NCI-H345 treated with DMSO at 0.1 percent for 48 hours (cell line): ENCODE results near the gene AASDHPPT.
"Not testable (repeated sequence)": the region's sequence is repeated elsewhere in the genome, so short reads cannot be mapped to it uniquely, and the experiment has no call there.

Experiments used
- DNase-seq: peaks from one replicate; lab custom pipeline; 2025; ENCODE audit not compliant: unreplicated experiment; lab: John Stamatoyannopoulos, UW

AASDHPPT gene, protein sequence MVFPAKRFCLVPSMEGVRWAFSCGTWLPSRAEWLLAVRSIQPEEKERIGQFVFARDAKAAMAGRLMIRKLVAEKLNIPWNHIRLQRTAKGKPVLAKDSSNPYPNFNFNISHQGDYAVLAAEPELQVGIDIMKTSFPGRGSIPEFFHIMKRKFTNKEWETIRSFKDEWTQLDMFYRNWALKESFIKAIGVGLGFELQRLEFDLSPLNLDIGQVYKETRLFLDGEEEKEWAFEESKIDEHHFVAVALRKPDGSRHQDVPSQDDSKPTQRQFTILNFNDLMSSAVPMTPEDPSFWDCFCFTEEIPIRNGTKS

DNA sequence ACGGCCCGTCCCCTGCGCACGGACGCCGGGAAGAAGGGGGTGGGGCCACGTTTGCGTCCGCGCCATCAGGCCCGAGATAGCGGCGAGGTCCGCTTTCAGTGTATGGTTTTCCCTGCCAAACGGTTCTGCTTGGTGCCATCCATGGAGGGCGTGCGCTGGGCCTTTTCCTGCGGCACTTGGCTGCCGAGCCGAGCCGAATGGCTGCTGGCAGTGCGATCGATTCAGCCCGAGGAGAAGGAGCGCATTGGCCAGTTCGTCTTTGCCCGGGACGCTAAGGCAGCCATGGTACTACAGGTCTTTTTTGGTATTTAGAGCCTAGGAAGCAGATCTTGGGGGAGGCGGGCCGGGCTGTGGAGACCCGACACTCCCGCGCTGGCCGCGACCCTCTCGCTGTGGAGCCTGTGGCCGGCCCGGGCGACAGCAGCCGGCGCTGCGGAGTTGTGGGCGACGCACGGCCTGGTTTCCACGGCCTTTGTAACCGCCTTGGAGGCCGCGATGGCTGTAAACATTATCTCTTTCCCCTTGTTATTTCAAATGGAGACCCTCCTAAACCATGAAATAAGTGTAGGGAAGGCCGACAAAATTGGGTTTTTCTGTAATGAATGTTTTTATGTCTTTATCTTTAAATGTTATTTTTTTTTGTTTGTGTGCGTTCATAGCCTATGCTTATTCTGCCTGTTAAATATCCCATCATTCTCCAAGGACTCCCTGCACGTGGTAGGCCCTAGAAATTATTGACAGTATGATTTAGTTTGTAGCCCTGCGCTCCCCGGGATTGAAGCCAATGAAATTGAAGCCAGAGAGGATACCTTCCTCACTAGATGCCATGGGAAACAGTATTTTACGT, at the start of gene AASDHPPT:
Gene AASDHPPT, plus strand, starts transcription at position 54 of the 847 bp plus-strand sequence. Its CDS starts 49 bp downstream, at position 103.
- DNase-seq, result peak; percentile 49

DNA sequence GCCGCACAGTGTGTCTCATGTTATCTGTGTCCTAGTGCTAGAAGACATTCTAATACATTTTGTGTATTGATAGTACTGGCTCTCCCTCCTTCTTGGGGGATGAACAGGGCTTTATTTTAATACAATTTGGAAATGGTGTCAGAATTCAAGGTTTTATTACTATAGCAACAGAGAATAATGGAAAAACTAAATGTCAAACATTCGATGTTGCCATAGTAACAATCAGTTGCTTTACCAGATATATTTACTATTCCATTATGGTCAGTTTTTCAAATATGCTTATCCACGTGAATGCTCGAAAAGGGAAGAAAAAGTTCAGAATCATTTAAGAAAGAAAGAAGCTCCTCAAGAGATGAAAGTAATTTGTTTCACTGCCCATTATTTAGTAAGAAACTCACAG, 46.9 kb upstream of the AASDHPPT start:
- no peak for DNase-seq

DNA sequence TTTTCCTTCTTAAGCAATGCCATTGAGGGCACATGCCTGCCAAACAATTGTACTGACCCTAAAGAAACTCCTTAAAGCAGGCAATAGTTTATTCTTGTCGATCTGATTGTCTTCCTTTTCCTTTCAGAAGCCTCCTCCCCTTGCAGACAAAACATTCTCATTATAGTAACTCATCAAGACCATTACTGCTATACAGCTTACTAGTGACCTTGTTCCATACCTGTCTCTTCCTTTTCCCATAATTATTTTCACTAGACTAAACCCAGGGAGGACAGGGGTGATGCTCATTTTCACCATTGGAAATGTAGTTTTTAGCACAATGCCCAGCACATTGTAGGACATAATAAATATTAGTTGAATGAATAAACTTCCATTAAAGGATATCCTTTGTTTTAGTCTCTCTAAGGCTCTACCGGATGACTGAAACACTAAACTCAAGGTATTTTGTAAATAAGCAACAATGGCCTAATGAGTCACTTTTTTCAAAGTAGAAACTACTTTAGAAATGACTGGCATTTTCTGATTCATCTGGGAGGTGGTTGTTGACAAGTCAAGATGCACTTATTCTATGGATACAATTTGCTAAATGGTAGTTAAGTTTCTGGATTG, 46.2 kb upstream of the AASDHPPT start:
- no peak for DNase-seq

DNA sequence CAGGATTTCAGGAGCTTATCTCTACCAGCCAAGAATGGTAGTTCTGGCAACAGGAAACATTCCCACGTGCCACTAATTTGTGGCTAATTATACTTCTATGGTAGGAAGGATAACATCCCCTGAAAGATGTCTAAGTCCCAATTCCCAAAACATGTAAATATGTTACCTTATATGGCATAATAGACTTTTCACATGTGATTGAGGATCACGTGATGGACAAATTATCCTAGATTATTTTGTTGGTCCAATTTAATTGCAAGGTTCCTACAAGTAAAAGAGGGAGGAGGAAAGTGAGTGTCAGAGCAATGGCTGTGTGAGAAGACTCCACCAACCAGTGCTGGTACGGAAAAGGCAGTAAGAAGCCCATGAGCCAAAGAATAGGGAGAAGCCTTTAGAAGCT, 45.5 kb upstream of the AASDHPPT start:
- DNase-seq, result no peak

DNA sequence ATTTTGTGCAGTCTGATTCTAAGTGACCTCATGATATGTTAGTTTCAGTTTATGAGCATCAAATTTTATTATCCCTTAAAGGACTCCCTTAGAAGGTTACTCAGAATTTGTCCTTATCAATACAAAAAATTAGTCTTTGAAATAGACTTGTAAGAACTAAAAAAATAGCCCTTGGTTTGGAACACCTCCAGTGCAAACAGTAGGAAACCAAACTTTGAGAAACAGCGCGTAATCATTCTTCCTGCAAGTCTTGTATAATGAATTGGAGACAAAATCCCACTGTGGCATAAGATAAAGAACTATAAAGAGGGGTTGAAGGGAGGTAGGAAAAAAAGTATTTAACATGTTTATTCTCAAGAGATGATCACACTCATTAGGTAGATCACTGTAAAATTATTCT, 44.6 kb upstream of the AASDHPPT start:
- no peak for DNase-seq

DNA sequence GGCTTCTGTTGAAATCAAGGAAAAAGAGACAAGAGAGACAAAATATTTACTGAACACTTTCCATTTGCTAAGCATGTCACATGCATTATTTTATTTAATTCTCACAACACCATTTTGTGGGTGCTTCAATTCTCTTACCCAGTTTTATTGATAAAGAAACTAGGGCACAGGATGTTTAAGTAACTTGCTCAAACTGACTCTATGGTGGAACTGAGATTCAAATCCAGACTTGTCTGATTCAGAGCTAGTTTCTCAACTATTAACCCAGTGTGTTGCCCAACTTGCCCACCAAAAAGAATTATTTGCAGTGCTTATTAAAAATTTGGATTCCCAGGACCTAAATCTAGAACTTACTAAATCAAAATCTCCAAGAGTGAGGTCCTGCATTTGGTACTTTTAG, 33.9 kb upstream of the AASDHPPT start:
- DNase-seq, result no peak

DNA sequence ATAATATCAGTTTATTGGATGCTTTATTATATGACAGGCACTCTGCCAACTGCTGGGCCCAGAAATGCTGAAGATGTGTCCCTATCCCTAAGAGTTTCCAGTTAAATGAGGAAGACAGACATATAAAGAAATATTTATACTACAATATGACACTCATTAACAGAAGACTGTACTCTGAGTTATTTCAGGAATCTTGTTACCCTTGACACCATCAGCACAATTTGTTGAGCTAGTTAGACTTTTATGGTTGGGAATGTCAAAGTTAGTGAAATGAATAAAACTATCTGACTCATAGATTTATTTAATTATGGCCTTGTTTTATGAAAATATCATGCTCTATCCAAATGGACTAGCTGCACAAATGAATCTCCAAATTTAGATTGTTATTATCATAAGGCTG, 29.8 kb upstream of the AASDHPPT start:
- DNase-seq, result no peak

DNA sequence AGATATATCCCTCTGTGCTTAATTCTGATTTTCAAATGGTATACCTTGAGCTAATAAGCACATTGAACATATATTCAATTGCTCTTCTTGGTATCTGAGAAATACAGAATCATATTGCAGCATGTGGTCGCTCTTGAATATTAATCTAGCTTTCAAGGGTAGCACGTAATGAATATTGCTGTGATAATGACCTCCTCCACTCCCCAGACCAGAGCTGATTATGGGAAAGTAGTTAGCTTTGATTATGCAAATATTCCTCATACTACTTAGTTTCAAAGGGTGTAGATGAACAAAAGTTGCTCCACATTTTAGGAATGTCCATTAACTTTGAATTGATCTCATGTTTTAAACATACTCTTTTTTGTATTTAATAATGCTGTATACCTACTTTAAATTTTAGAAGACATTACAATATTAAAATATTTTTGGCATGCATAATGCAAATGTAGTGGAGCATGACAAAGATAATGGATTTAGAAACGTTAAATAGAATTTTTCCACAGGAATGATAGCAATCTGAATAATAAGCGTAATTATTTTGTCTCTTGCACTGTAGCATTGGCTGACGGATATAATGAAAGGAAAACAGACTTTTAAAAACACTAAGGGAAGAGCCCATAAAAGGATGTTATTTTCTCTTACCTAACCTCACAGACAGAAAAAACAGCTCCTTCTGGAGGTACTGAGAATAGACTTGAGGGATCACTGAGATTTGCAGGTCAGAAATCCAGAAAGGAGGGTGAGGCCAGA, 27.6 kb upstream of the AASDHPPT start:
- no peak for DNase-seq

DNA sequence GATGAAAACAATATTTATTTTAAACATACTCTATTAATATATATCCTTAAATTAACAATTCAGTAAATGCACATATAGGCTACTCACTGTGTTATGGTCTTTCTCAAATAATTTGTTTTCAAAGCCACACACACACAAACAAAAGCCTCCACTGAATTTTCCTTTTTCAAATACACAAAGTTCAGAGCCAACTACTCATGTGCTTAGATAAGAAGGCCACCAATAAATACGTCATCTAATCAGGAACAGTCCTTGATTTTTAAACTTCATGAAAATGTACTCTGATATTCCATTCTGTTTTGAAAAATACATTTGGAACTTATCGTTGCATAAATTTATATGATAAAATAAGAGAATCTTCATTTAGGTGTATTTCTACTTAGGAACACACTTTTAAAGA, 26.4 kb upstream of the AASDHPPT start:
- DNase-seq, result no peak

DNA sequence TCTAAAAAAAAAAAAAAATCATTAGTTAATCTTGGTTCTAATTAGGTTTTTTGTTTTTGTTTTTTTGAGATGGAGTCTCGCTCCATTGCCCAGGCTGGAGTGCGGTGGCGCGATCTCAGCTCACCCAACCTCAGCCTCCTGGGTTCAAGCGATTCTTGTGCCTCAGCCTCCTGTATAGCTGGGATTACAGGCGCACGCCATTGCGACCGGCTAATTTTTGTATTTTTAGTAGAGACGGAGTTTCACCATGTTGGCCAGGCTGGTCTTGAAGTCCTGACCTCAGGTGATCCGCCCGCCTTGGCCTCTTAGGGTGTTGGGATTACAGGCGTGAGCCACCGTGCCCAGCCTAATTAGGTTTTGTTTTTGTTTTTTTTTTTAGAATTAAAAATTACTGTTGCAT, 19.1 kb upstream of the AASDHPPT start:
- DNase-seq, result not testable (repeated sequence)

DNA sequence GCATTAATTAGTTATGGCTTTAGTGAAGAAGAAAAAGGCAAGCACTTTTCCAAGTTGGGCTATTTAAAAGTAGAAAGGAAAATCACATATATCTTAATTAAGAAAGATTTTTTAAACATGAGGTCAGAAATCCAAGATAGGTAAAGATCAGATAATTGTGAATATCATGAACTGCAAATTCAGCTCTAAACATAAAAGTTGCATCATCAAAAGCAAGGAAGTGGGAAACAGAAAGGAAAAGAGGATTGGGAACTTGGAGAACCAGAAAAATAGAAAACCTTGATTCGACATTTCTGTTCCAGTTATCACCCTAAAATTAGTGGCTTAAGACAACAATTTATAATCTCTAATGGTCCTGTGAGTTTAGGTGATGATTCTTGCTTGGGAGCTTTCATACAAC, 17.8 kb upstream of the AASDHPPT start:
- DNase-seq, result no peak

DNA sequence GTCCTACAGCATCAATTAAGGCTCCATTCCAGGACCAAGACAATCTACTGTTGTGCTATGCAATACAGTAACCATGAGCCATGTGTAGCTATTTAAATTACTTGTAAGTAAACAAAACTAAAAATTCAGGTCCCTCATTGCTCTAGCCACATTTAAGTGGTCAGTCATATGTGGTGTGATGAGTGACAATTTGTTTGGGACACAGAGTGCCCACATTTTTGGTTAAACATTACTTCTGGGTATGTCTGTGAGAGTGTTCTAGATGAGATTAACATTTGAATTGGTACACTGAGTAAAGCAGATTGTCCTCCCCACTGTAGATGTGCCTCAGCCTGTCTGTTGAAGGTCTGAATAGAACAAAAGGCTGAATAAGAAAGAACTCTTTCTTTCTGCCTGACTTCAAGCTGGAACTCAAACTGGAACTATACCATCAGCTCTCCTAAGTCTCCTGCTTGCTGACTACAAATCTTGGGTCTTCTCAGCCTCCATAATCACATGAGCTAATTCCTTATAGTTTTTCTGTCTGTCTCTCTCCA, 16.1 kb upstream of the AASDHPPT start:
- no peak for DNase-seq

DNA sequence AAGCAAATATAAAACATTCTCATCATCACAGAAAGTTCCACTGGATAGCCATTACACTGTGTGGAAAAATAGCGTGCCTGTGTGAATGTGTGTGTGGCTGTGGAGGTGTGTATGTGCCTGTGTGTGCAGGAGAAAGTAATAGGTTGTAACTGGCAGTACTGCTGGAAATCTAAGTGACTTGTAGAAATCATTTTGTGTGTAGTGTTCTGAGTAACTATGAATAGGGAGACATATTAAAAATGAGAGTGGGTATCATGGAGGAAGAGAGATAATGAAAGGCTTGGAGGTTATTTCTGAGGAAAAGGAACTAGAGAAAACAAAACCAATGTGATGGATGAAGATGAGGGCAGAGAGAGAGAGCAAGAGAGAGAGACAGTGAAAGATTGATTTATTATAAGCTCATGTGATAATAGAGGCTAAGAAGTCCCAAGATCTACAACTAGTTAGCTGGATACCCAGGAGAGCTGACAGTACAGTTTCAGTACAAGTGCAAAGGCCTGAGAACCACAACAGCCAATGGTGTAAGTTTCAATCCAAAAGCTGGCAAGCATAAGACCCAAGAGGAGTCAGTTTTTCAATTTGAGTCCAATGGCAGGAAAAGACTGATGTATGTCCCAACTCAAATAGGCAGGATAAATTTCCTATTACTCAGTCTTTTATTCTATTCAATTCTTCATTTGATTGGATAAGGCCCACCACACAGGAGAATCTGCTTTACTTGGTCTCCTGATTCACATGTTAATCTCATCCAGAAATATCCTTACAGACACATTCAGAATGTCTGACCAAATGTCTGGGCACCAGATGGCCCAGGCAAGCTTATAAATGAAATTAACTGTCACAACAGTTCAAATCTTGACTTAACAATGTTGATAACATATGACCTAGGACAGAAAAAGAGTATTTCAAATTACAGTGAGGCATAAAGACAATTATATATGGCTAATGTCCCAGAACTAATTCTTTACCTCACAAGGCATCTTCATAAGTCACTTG, 15.2 kb upstream of the AASDHPPT start:
- DNase-seq, result no peak

DNA sequence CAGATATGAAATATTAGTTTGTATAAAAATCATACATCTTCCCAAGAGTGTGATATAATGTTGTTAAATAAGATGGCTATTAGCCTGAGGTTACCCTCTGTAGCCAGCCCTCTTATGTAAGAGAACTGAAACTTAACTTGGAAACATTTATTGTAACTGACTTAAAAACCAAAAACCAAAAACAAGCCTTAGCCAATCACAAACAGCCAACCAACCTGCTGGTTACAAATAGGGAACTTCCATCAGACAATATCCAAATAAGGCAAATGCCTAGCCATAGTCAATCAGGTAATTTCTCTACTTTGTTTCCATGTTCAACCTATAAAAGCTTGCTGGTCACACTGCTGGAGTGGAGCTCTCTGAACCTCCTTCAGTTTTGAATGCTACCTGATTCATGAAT, 14.5 kb upstream of the AASDHPPT start:
- DNase-seq, result no peak

DNA sequence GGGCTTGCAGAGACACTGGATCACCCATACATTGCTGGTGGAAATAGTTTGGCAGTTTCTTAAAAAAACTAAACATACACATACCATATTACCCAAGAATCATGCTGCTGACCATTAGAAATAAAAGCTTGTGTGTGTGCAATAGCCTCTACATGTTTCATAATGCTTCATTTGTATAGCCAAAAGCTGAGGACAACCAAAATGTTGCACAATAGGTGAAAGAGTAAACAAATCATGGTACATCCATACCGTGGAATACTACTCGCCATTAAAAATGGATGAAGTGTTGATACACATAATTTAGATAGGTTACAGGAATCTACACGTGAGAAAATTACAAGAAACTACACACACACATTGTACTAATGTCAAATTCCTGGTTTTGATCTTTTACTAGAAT, 6.9 kb upstream of the AASDHPPT start:
- no peak for DNase-seq

DNA sequence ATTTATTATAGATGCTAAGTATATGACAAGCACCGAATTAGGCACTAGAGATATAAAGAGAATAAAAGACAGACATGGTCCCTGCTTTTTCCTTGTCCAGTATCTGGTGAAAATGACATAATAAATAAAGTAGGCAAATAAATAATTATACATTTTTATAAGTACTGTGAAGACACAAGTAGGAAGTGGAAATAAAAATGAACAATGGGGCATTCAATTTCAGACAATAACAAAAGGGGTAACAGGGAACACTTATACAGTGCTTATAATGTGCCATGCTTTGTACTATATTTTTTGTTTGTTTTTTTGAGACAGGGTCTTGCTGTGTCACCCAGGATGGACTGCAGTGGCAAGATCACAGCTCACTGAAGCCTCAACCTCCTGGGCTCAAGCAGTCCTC, 4.7 kb upstream of the AASDHPPT start:
- no peak for DNase-seq

DNA sequence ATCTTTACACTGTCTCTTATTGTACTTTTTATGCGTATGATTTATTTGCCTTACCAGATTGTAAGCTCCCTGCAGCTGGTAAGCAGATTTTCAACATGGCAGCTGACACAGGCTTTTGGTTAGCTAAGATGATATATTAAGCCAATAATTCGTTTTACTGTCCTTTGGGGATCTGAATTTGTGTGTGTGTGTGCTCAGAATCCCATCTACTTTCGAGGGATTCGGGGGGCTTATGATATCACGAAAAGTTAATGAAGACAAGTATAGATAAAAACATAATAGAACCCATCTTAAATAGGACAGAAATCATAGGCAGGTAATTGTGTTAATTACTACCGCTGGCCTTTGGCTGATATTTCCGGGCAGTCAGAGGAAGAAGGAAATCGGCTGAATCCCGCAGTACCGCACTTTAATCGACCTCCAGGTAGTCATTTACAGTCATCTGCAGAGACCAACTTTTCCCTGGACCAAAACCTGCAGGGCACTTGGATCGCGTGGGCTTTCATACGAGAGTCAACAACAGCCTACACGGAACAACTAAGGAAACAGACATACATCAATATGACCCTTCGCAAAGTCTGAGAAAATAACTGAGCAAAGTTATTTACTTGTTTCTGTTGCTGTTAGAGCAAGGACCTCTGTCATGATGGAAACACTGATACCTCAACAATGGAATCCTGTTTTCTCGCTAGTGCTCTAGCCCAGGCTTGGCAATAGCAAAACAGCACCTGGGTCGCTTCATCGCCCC, 1.1 kb upstream of the AASDHPPT start:
- peak; percentile 58 for DNase-seq

DNA sequence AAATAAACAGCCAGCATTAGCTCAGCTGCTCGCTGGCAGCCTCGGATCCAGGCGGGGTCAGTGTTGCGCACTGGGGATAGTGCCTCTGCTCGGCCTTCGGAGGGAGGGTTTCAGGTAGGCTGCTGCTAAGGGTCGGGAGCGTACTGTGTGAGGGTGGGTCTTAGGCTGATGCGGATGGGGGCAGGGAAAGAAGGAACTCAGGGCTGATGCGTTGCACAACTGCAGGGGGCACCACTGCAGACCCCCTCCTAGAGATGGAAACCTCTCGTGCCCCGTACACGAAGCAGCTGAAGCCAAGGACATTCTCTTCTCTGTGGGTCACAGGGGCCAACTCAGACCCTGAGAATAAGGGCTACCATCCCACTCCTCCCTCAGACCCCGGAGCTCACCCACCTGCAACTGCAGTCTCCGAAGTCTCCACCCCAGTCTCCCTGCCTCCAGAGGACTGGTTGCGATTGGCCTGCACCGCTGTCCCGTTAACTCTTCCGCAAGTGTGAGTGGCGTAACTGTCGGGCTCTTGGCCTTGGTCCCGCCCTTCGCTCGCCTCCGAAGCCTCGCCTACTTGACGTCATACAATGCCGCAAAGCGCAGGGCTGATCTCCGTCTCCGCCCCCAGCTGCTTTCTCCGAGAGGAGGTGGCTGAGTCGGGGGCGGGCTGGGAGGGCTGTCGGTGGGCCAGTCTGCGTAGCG, 398 bp upstream of the AASDHPPT start, which contains the start of gene KBTBD3:
Gene KBTBD3, minus strand, starts transcription at position 429 of the 690 bp plus-strand sequence. CDS start 18,250 bp downstream, outside the sequence.
- peak; percentile 97 for DNase-seq
